ENCODE data around the gene GSTM2. TPM values are rescaled to one million over a fixed set of nuclear protein-coding genes. Genes with fewer than 3 reads are reported as not detected.

Gene GSTM2
- total and polyA plus RNA-seq, 4 donors = 7.1 to 15.1 (median 7.9) TPM

- H3K9ac ChIP-seq (ENCODE audit: low read depth in 1 of 2, low read length in 2 of 2) = no peak overlapping the region
- WGBS = 88% methylated on average over 9 of the region's 9 CpGs
- no peaks in the 10 kb centered on the region for H3K36me3 ChIP-seq (ENCODE audit: control insufficient read depth in 4 of 4, insufficient read depth in 3 of 4, low read depth in 1 of 4, low read length in 3 of 4)
- no peak overlapping the region for H3K4me3 ChIP-seq (ENCODE audit: low read depth in 1 of 3, low read length in 3 of 3)
- DNase-seq (ENCODE audit: low spot score) = no peak
- peaks cover 5 to 9% (median 6%) of the 10 kb centered on the region in 4 donors for H3K4me1 ChIP-seq (ENCODE audit: control insufficient read depth in 4 of 4, insufficient read depth in 4 of 4, low read length in 3 of 4)
- TF ChIP-seq FOXA1 (IDR thresholded peaks at IDR 0.05) = no peak
- TF ChIP-seq SP1 (IDR thresholded peaks at IDR 0.05) = no peak
- TF ChIP-seq RXRA (IDR thresholded peaks at IDR 0.05) = no peak
- TF ChIP-seq HNF4G (IDR thresholded peaks at IDR 0.05) = no peak
- no peak for TF ChIP-seq REST (IDR thresholded peaks at IDR 0.05)
- TF ChIP-seq CTCF (IDR thresholded peaks at IDR 0.05; ENCODE audit: low read depth, low read length, missing input control) = no peak
- TF ChIP-seq JUND (IDR thresholded peaks at IDR 0.05) = no peak
- TF ChIP-seq ATF3 (IDR thresholded peaks at IDR 0.05) = no peak
- TF ChIP-seq RAD21 (IDR thresholded peaks at IDR 0.05) = no peak
- TF ChIP-seq EGR1 (IDR thresholded peaks at IDR 0.05; ENCODE audit: low read depth in 2 of 2) = no peak
- no peak for TF ChIP-seq ZBTB33 (IDR thresholded peaks at IDR 0.05)
- TF ChIP-seq MAX (IDR thresholded peaks at IDR 0.05) = no peak
- no peak for TF ChIP-seq TAF1 (conservative IDR thresholded peaks at IDR 0.05)
- TF ChIP-seq HNF4A (conservative IDR thresholded peaks at IDR 0.05) = no peak
- no peak for TF ChIP-seq FOXA2 (IDR thresholded peaks at IDR 0.05)
- TF ChIP-seq YY1 (IDR thresholded peaks at IDR 0.05) = no peak
- H3K9me3 ChIP-seq (ENCODE audit: control insufficient read depth in 4 of 4, low read length in 3 of 4) = no peaks in the 10 kb centered on the region
- no peaks in the 10 kb centered on the region for H3K27me3 ChIP-seq (ENCODE audit: control insufficient read depth in 4 of 4, insufficient read depth in 4 of 4, low read length in 3 of 4)
- no peak overlapping the region for H3K27ac ChIP-seq (ENCODE audit: low read depth in 1 of 2, low read length in 2 of 2)
Observed at GRCh38 chr1:109639063-109639840, 28.6 kb upstream of the GSTM2 start.

Measured in liver (tissue), 9 donors.